ENCODE data around the gene PTPRG.

DNA sequence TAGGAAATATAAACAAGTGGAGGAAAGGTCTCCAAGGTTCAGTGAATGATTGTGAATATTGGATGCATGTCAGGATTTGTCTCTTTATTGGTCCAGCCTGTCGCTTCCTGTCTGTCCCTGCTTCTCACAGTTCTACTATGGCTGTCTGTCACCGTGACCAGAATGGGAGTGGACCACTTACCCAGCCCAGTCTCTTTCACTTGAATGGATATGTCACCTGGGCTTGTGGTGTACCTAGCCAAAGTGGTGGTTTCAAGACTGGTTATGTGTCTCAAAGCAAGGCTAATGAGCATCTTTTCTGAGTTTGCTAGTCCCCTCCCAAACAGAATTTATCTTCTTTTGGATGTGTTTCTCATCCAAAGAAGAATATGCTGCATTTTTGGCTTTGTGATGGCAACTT is 231.7 kb downstream of the PTPRG start:
- no peak for TF ChIP-seq POLR2AphosphoS5 (IDR thresholded peaks at IDR 0.05; ENCODE audit: low read depth, low read length)
- no peak for TF ChIP-seq TAF1 (IDR thresholded peaks at IDR 0.05; ENCODE audit: borderline replicate concordance, insufficient read depth, low read length)
- TF ChIP-seq, protein P1, sequence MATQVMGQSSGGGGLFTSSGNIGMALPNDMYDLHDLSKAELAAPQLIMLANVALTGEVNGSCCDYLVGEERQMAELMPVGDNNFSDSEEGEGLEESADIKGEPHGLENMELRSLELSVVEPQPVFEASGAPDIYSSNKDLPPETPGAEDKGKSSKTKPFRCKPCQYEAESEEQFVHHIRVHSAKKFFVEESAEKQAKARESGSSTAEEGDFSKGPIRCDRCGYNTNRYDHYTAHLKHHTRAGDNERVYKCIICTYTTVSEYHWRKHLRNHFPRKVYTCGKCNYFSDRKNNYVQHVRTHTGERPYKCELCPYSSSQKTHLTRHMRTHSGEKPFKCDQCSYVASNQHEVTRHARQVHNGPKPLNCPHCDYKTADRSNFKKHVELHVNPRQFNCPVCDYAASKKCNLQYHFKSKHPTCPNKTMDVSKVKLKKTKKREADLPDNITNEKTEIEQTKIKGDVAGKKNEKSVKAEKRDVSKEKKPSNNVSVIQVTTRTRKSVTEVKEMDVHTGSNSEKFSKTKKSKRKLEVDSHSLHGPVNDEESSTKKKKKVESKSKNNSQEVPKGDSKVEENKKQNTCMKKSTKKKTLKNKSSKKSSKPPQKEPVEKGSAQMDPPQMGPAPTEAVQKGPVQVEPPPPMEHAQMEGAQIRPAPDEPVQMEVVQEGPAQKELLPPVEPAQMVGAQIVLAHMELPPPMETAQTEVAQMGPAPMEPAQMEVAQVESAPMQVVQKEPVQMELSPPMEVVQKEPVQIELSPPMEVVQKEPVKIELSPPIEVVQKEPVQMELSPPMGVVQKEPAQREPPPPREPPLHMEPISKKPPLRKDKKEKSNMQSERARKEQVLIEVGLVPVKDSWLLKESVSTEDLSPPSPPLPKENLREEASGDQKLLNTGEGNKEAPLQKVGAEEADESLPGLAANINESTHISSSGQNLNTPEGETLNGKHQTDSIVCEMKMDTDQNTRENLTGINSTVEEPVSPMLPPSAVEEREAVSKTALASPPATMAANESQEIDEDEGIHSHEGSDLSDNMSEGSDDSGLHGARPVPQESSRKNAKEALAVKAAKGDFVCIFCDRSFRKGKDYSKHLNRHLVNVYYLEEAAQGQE (IDR thresholded peaks at IDR 0.05; ENCODE audit: insufficient read depth in 1 of 2, low read depth in 2 of 2, low read length in 2 of 2), result no peak
- no peak for TF ChIP-seq FOXP2 (optimal IDR thresholded peaks at IDR 0.05; ENCODE audit: borderline replicate concordance, extremely low read depth, extremely low read length, insufficient read depth)

Data from PFSK-1 (cell line).